GM18499 (cell line): ENCODE data around the gene SSC4D.
"Not testable (repeated sequence)": the region's sequence is repeated elsewhere in the genome, so short reads cannot be mapped to it uniquely, and the experiment has no call there.

Source experiments
- ATAC-seq: cut with Tn5 transposase; IDR thresholded peaks from one replicate; pipeline ENCODE4 v1.9.1; 2021; ENCODE audit warnings: moderate number of reproducible peaks; ENCODE audit not compliant: insufficient read depth, unreplicated experiment

SSC4D gene

DNA sequence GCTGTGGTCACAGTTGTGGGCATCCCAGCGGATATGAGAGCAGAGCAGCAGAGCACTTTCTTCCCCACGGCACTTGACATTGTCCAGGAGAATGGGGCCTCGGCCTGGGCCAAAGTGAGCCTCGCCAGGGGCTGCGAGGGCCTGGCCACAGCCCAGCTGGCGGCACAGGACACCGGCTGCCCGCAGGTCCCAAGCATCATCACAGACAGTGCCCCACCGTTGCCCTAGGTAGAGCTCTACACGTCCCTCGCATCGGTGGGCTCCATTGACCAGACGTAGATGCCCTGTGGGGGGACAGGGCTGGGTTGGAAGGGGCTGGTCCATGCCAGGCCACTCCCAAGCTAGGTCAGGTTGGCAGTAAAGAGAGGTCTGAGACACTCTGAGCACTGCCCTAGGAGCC lies 19.4 kb downstream of the SSC4D start:
- ATAC-seq: no peak

- ATAC-seq: not testable (repeated sequence)
Measured at GRCh38 chr7:76387789-76388188, 21.7 kb downstream of the SSC4D start.

DNA sequence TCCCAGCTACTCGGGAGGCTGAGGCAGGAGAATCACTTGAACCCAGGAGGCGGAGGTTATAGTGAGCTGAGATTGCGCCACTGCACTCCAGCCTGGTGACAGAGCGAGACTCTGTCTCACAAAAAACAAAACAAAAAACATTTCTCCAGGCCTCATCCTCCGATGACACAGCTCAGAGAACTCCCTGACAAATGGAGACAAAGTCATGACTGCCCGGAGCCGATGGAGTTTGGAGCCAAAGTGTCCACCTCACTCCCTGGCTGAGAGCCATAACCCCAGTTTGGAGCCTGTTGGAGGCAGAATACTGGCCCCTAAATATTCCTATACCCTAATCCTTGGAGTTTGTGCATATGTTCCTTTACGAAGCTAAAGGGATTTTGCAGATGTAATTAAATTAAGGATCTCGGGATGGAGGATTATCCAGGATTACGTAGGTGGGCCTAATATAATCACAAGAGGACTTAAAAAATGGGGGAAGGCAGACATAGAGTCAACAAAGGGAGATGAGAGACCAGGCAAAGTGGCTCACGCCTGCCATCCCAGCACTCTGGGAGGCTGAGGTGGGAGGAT lies 22.7 kb downstream of the SSC4D start:
- ATAC-seq: no peak

DNA sequence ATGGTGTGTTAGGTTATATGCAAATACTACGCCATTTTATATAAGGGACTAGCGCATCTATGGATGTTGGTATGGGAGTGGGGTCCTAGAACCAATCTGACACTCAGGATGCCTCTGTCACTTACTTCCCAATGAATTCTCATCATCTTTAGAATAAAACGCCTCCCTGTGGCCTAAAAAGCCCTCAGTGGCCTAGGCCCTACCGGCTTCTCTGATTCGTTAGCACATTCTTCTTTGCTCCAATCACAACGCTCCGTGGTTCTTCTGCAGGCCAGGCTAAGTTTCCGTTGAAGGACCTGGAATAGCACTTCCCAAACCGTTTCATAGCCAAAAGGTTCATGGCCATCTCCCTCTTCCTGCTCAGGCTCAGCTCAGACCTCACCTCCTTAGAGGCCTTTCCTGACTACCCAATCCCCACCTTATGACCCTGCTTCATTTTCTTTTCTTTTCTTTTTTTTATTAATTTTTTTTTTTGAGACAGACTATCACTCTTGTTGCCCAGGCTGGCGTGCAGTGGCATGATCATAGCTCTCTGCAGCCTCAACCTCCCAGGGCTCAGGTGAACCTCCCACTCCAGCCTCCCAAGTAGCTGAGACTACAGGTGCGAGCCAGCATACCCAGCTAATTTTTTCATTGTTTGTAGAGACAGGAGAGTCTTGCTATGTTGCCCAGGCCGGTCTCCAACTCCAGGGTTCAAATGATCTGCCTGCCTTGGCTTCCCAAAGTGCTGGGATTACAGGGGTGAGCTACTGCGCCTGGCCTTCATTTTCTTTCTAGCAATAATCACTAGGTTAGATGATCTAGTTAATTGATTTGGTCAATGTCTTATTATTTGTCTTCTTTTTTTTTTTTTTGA lies 26.2 kb downstream of the SSC4D start:
- ATAC-seq: no peak

DNA sequence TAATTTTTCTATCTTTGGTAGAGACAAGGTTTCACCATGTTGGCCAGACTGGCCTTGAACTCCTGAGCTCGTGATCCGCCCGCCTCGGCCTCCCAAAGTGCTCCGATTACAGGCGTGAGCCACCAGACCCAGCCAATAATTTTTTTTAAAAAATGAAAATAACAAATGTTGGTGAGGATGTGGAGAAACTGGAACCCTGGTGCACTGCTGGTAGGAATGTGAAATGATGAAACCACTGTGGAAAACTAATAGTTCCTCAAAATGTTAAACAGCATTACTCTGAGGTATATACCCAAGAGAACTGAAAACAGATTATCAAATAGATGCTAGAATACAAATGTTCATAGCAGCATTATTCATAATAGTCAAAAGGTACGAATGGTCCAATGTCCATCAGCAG lies 27.7 kb downstream of the SSC4D start:
- no peak for ATAC-seq

- no peak for ATAC-seq
Measured at GRCh38 chr7:76380623-76380966, 28.9 kb downstream of the SSC4D start.

- ATAC-seq: no peak
Measured at GRCh38 chr7:76377186-76377918, 32.1 kb downstream of the SSC4D start.

- ATAC-seq: no peak
Measured at GRCh38 chr7:76375251-76375650, 34.2 kb downstream of the SSC4D start.

DNA sequence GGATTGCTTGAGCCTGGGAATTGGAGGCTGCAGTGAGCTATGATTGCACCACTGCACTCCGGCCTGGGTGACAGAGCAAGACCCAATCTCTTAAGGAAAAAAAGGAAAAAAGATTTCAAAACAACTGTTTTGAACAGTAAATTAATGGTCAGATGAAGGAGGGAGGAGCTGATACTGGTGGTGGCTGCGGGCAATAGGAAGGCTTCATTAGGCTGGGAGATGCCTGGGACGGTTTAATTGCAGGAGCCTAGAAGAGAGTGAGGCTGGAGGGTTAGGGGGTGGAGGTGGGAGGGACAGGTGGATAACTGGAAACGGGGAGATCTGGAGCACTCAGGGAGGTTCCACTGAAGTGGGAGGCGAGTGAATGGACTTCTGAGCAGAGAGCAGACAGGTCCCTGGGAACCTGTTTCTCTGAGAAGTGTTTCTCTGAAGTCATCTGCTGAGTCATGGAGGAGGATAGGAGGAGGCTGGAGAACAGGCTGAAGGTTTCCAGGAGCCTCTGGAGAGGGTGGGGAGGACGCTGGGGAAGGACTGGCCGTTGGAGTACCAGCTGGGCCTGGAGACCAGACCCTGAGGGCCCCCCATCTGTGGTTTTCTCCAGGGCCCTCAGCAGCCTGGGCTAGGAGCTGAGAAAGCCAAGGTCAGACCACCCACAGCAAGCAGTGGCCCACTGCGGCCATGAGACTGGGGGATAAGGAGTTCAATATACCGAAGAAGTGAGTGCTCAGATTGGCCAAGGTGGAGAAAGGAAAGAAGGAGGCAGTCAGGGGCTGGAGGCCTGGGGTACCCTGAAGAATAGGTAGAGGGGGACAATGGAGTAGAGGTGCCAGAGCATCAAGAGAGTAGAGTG lies 36.3 kb downstream of the SSC4D start:
- no peak for ATAC-seq

- no peak for ATAC-seq
Measured at GRCh38 chr7:76371396-76371795, 38.1 kb downstream of the SSC4D start.

DNA sequence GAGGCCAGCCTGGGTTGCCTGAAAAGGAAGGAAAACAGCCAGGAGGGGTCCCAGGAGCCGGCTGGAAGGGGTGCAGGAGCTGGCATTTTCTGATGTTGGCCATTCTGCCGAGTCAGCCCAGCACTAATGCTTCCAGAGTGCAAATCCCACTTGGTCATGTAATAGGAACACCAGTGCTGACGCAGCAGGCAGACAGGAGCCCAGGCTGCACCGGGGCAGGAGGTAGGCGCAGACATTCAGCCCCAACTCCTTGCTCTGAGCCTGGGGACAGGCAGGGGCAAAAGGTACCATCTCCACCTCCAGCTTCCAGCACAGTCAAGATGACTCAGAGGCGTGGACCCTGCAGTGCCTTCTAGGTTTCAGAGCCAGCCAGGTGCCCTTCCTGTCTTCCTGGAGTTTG lies 40.5 kb downstream of the SSC4D start:
- no peak for ATAC-seq

GRCh38 chr7:76368190-76368589 lies 41.3 kb downstream of the SSC4D start:
- ATAC-seq: no peak

DNA sequence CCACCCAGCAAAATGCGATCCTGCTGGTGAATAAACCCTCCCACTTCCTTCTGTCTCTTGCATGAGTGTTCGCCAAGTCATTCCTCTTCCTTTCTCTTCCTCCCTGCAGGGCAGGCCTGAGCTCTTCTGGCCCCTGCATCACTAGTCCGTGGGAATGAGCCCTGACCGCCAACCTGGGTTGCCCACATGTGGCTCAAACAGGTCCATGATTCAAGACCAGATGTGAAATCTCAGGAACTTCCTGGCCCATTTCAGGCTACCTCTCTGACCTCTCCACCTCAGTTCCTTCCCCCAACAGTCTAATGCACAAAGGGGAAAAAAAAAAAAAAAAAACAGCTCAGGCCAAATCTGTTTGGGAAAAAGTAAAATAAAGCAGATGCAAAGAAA lies 45.3 kb downstream of the SSC4D start:
- ATAC-seq: no peak

GRCh38 chr7:76363754-76364153 lies 45.7 kb downstream of the SSC4D start:
- not testable (repeated sequence) for ATAC-seq

- ATAC-seq: no peak
Measured at GRCh38 chr7:76359978-76360638, 49.4 kb downstream of the SSC4D start.

DNA sequence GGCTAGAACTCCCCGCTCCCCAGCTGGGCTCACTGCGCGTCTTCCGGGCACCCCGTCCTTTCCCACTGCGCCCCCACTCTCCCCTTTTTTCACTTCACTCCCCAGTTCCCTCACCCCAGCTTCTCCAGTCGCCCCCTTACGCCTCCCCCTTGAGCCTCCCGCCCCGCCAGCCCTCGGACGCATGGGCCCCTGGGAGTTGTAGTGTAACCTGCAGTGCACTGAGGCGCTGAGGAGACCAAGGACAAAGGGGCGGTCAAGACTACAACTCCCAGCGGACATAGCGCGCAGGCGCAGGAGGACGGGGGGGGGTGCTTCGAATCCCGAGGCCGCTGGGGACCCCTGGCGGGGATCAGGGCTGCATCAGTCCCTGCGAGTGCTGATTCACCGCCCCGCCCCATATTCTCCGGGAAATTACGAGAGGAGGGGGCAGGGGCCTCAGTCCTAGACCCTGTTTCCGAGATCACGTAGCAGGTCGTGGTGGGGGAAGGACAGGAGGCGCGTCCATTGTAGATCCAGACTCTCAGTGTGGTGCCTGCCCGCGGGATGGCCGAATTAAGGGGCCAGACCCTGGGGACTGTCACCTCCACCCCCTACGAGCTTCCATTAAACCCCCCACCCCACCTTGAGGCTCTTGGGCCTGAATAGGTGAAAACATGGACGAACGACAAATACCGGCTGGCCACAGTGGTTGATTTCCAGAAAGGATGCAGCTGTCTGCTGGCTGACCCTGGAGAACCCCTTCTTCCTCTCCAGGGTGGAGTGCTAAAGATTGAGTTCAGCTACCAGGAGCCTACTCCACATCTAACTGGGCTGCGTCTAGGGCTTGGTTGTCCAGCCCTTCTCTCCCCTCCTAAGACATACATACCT lies 50.2 kb downstream of the SSC4D start:
- ATAC-seq: peak; percentile 84

- peak; percentile 22 for ATAC-seq
Measured at GRCh38 chr7:76358481-76359110, 50.9 kb downstream of the SSC4D start, which contains the start of gene YWHAG. Gene YWHAG, minus strand, starts transcription at chr7:76358991. Its CDS starts 183 bp downstream, at chr7:76358808.

DNA sequence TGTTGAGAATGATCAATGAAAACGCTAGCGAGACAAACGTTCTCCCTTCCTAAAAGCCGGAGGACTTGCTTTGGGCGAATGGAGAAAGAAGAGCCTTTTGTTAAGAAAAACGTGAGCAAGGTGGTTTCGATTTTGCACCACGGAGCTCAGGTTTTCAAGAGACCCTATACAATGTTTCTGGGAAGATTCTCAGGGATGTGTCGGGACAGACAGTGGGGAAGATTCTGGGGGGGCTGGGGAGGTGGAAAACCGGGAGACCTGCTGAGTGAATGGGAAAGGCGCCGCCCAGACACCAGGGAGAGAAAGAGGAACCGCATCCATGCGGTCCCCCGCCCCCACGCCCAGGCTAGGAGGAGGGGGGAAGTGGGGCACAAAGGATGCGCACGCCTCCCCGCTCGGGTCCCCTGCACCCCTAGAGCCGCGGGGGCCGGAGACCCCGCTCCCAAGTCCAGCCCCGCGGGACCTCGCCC lies 51.5 kb downstream of the SSC4D start:
- ATAC-seq: peak; percentile 22
